Liver (tissue), 9 donors: ENCODE measurements around the gene AGPAT3. TPM values are rescaled to one million over a fixed set of nuclear protein-coding genes. Genes with fewer than 3 reads are reported as not detected.

Experiments used
- DNase-seq: peaks from one replicate; pipeline ENCODE4 v3.0.0-alpha.2; 2017; ENCODE audit warnings: low spot score
- H3K27ac ChIP-seq, 2 donors: one replicate each; pipeline ENCODE4 v1.7.0; 2013; ENCODE audit warnings: inconsistent platforms in 2 of 2, low read length in 2 of 2, control low read depth in 1 of 2, low read depth in 1 of 2, mild to moderate bottlenecking in 1 of 2
- H3K27me3 ChIP-seq, 4 donors: one replicate each; pipeline versions ENCODE4 v1.6.1 to v1.7.0; 2013; ENCODE audit warnings: low read length in 3 of 4, inconsistent platforms in 1 of 4, mild to moderate bottlenecking in 1 of 4, moderate library complexity in 1 of 4; ENCODE audit not compliant: control insufficient read depth in 4 of 4, insufficient read depth in 4 of 4
- H3K36me3 ChIP-seq, 4 donors: one replicate each; pipeline versions ENCODE4 v1.6.1 to v1.7.0; 2013; ENCODE audit warnings: low read length in 3 of 4, mild to moderate bottlenecking in 3 of 4, low read depth in 1 of 4, moderate library complexity in 1 of 4; ENCODE audit not compliant: control insufficient read depth in 4 of 4, insufficient read depth in 3 of 4
- H3K4me1 ChIP-seq, 4 donors: one replicate each; pipeline versions ENCODE4 v1.6.1 to v1.7.0; 2013; ENCODE audit warnings: low read length in 3 of 4, mild to moderate bottlenecking in 3 of 4, moderate library complexity in 1 of 4; ENCODE audit not compliant: control insufficient read depth in 4 of 4, insufficient read depth in 4 of 4
- H3K4me3 ChIP-seq, 3 donors: one replicate each; pipeline versions ENCODE4 v1.6.1 to v1.7.0; 2013; ENCODE audit warnings: low read length in 3 of 3, control low read depth in 1 of 3, low read depth in 1 of 3, mild to moderate bottlenecking in 1 of 3
- H3K9ac ChIP-seq, 2 donors: one replicate each; pipeline ENCODE4 v1.7.0; 2013; ENCODE audit warnings: low read length in 2 of 2, mild to moderate bottlenecking in 2 of 2, moderate library complexity in 2 of 2, control low read depth in 1 of 2, low read depth in 1 of 2
- H3K9me3 ChIP-seq, 4 donors: one replicate each; pipeline versions ENCODE4 v1.6.1 to v1.7.0; 2013; ENCODE audit warnings: low read length in 3 of 4; ENCODE audit not compliant: control insufficient read depth in 4 of 4
- EGR1 ChIP-seq, 2 donors: IDR thresholded peaks; 2 replicates each; pipeline ENCODE4 v1.6.1; 2016 to 2018; ENCODE audit warnings: antibody characterized with exemption in 2 of 2, low read depth in 2 of 2
- FOXA2 ChIP-seq: IDR thresholded peaks from 2 replicates; pipeline ENCODE4 v1.6.1; 2016; ENCODE audit warnings: antibody characterized with exemption
- HNF4A ChIP-seq, 2 donors: conservative IDR thresholded peaks; 2 replicates each; pipeline ENCODE4 v1.6.1; 2016; ENCODE audit warnings: antibody characterized with exemption in 2 of 2, mild to moderate bottlenecking in 2 of 2
- HNF4G ChIP-seq: IDR thresholded peaks from 2 replicates; pipeline ENCODE4 v1.6.1; 2016; ENCODE audit warnings: antibody characterized with exemption
- JUND ChIP-seq, 2 donors: IDR thresholded peaks; 2 replicates each; pipeline ENCODE4 v1.6.1; 2016; ENCODE audit warnings: antibody characterized with exemption in 2 of 2
- NR2F2 ChIP-seq: IDR thresholded peaks from 2 replicates; pipeline ENCODE4 v1.6.1; 2016; ENCODE audit warnings: antibody characterized with exemption
- RAD21 ChIP-seq, 2 donors: IDR thresholded peaks; 2 replicates each; pipeline ENCODE4 v1.6.1; 2016; ENCODE audit warnings: antibody characterized with exemption in 2 of 2, mild to moderate bottlenecking in 2 of 2
- RXRA ChIP-seq, 2 donors: IDR thresholded peaks; 2 replicates each; pipeline ENCODE4 v1.6.1; 2017 to 2018; ENCODE audit warnings: antibody characterized with exemption in 2 of 2, mild to moderate bottlenecking in 1 of 2
- SP1 ChIP-seq: IDR thresholded peaks from 2 replicates; pipeline ENCODE4 v1.6.1; 2018; ENCODE audit warnings: antibody characterized with exemption, mild to moderate bottlenecking
- TAF1 ChIP-seq: conservative IDR thresholded peaks from 2 replicates; pipeline ENCODE4 v1.6.1; 2016; ENCODE audit warnings: antibody characterized with exemption, mild to moderate bottlenecking
- WGBS: extraction: QIAGEN DNeasy Blood & Tissue Kit; methylation state at CpG from one replicate; pipeline ENCODE4 v1.1.7; 2013; 5-methylcytosine and 5-hydroxymethylcytosine counted together
- polyA plus RNA-seq, 2 donors: library from polyadenylated mRNA; stranded (reverse) in 1 of 2; unstranded in 1 of 2; fragments of 200-250 nt in 1 of 2; fragments of >200 nt in 1 of 2; fragmentation: Nextera tagmentation in 1 of 2; extraction: Ambion mirVana in 1 of 2; gene quantifications; one replicate each; pipeline versions ENCODE4 v1.2.1 to v1.2.3, GENCODE V29; 2013 to 2015
- total RNA-seq, 2 donors: library from RNA; depleted of rRNA; stranded (reverse); fragments of >200 nt; gene quantifications; one replicate each; pipeline ENCODE4 v1.2.3, GENCODE V29; 2014
- TF ChIP-seq, protein P1 (sequence below): IDR thresholded peaks from 2 replicates; pipeline ENCODE4 v1.6.1; 2016; ENCODE audit warnings: antibody characterized with exemption
- TF ChIP-seq, protein P2 (sequence below): fragments of 150-350 bp; IDR thresholded peaks from 2 replicates; pipeline ENCODE4 v1.5.1; 2017; ENCODE audit warnings: improper control_type of control experiment, low read depth, low read length; ENCODE audit not compliant: missing input control
- TF ChIP-seq, protein P3 (sequence below): IDR thresholded peaks from 2 replicates; pipeline ENCODE4 v1.6.1; 2016; ENCODE audit warnings: antibody characterized with exemption
- TF ChIP-seq, protein P4 (sequence below): IDR thresholded peaks from 2 replicates; pipeline ENCODE4 v1.6.1; 2016; ENCODE audit warnings: antibody characterized with exemption
- TF ChIP-seq, protein P5 (sequence below): IDR thresholded peaks from 2 replicates; pipeline ENCODE4 v1.6.1; 2016; ENCODE audit warnings: antibody characterized with exemption, mild to moderate bottlenecking
- donor health status: healthy.
- donor health status: healthy.
- donor health status: healthy.
- donor health status: healthy.
- donor health status: healthy.

Gene AGPAT3
- total and polyA plus RNA-seq, 4 donors, result 32.3 to 148 (median 59.8) TPM

DNA sequence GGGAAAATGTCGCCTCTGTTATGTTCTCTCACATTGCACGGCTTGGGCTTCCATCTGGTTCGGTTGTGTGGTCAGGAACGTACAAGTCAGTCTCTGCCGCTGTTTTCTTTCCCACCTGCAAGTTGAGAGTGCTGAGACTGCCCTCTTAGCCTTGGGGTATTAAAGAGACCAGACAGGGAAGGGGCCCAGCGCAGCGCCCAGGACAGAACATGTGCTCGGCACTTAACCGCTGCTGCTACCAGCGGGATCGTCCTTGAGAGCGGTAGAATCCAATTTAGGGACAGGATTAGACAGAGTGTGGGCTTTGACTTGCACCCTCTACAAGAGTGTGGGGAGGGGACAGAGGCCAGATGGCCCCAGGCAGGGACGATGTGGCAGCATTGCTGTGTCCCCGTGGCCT, 17.7 kb upstream of the AGPAT3 start:
- H3K9ac ChIP-seq, result no peak overlapping the region
- WGBS, result 92% methylated on average over 14 of the region's 14 CpGs
- no peak for DNase-seq

DNA sequence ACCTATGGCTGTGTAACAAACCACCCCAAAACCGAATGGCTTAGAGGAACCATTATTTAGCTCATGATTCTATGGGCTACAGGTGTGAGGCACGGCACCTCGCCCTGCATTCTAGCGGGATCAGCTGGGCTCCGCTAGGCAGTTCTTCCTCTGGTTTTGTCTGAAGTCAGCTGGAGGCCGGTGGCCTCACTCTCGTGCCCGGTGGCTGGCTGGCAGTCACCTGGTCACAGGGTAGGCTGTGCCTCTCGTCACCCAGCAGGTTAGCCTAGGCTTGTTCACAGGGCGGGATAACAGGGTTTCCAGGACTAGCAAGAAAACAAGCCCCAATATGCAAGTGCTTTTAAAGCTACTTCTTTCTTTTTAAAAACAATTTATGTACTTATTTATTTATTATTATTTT, 16.3 kb upstream of the AGPAT3 start:
- Histone ChIP-seq H3K36me3 (no peaks in the 10 kb centered on the region), H3K9ac (no peak overlapping the region), H3K9me3 (no peaks in the 10 kb centered on the region), H3K27ac (no peak overlapping the region), H3K4me3 (no peak overlapping the region), H3K27me3 (no peaks in the 10 kb centered on the region), H3K4me1 (no peaks in the 10 kb centered on the region)
- DNase-seq, result no peak
- 94% methylated on average over 10 of the region's 10 CpGs for WGBS
- no peak for TF ChIP-seq SP1
- TF ChIP-seq, protein P1, sequence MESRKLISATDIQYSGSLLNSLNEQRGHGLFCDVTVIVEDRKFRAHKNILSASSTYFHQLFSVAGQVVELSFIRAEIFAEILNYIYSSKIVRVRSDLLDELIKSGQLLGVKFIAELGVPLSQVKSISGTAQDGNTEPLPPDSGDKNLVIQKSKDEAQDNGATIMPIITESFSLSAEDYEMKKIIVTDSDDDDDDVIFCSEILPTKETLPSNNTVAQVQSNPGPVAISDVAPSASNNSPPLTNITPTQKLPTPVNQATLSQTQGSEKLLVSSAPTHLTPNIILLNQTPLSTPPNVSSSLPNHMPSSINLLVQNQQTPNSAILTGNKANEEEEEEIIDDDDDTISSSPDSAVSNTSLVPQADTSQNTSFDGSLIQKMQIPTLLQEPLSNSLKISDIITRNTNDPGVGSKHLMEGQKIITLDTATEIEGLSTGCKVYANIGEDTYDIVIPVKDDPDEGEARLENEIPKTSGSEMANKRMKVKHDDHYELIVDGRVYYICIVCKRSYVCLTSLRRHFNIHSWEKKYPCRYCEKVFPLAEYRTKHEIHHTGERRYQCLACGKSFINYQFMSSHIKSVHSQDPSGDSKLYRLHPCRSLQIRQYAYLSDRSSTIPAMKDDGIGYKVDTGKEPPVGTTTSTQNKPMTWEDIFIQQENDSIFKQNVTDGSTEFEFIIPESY, result no peak
- TF ChIP-seq RAD21 (IDR thresholded peaks at IDR 0.05), result no peak
- TF ChIP-seq HNF4A (conservative IDR thresholded peaks at IDR 0.05), result no peak
- TF ChIP-seq, protein P2, sequence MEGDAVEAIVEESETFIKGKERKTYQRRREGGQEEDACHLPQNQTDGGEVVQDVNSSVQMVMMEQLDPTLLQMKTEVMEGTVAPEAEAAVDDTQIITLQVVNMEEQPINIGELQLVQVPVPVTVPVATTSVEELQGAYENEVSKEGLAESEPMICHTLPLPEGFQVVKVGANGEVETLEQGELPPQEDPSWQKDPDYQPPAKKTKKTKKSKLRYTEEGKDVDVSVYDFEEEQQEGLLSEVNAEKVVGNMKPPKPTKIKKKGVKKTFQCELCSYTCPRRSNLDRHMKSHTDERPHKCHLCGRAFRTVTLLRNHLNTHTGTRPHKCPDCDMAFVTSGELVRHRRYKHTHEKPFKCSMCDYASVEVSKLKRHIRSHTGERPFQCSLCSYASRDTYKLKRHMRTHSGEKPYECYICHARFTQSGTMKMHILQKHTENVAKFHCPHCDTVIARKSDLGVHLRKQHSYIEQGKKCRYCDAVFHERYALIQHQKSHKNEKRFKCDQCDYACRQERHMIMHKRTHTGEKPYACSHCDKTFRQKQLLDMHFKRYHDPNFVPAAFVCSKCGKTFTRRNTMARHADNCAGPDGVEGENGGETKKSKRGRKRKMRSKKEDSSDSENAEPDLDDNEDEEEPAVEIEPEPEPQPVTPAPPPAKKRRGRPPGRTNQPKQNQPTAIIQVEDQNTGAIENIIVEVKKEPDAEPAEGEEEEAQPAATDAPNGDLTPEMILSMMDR, result no peak
- TF ChIP-seq, protein P3, sequence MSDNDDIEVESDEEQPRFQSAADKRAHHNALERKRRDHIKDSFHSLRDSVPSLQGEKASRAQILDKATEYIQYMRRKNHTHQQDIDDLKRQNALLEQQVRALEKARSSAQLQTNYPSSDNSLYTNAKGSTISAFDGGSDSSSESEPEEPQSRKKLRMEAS, result no peak
- no peak for TF ChIP-seq RXRA (IDR thresholded peaks at IDR 0.05)
- TF ChIP-seq TAF1, result no peak
- TF ChIP-seq, protein P4, sequence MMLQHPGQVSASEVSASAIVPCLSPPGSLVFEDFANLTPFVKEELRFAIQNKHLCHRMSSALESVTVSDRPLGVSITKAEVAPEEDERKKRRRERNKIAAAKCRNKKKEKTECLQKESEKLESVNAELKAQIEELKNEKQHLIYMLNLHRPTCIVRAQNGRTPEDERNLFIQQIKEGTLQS, result no peak

More for the DNA sequence above, 17.7 kb upstream of the AGPAT3 start:
- no peaks in the 10 kb centered on the region for H3K27me3 ChIP-seq
- H3K9me3 ChIP-seq, result no peaks in the 10 kb centered on the region
- no peaks in the 10 kb centered on the region for H3K4me1 ChIP-seq
- H3K4me3 ChIP-seq, result no peak overlapping the region
- H3K27ac ChIP-seq, result no peak overlapping the region
- TF ChIP-seq RXRA (IDR thresholded peaks at IDR 0.05) (no peak), EGR1 (IDR thresholded peaks at IDR 0.05; ENCODE audit: low read depth in 2 of 2) (no peak), HNF4G (no peak), SP1 (no peak), FOXA2 (no peak), NR2F2 (no peak), JUND (IDR thresholded peaks at IDR 0.05) (no peak)
- TF ChIP-seq, protein P4, result no peak
- TF ChIP-seq, protein P2, result no peak
- TF ChIP-seq, protein P5, sequence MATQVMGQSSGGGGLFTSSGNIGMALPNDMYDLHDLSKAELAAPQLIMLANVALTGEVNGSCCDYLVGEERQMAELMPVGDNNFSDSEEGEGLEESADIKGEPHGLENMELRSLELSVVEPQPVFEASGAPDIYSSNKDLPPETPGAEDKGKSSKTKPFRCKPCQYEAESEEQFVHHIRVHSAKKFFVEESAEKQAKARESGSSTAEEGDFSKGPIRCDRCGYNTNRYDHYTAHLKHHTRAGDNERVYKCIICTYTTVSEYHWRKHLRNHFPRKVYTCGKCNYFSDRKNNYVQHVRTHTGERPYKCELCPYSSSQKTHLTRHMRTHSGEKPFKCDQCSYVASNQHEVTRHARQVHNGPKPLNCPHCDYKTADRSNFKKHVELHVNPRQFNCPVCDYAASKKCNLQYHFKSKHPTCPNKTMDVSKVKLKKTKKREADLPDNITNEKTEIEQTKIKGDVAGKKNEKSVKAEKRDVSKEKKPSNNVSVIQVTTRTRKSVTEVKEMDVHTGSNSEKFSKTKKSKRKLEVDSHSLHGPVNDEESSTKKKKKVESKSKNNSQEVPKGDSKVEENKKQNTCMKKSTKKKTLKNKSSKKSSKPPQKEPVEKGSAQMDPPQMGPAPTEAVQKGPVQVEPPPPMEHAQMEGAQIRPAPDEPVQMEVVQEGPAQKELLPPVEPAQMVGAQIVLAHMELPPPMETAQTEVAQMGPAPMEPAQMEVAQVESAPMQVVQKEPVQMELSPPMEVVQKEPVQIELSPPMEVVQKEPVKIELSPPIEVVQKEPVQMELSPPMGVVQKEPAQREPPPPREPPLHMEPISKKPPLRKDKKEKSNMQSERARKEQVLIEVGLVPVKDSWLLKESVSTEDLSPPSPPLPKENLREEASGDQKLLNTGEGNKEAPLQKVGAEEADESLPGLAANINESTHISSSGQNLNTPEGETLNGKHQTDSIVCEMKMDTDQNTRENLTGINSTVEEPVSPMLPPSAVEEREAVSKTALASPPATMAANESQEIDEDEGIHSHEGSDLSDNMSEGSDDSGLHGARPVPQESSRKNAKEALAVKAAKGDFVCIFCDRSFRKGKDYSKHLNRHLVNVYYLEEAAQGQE, result no peak
- TF ChIP-seq, protein P1, result no peak
- TF ChIP-seq, protein P3, result no peak
- H3K36me3 ChIP-seq, result no peaks in the 10 kb centered on the region
